HG03571 (cell line): ENCODE results near the gene SUMF2.
"Not testable (repeated sequence)": the region's sequence is repeated elsewhere in the genome, so short reads cannot be mapped to it uniquely, and the experiment has no call there.

Source experiments
- ATAC-seq: cut with Tn5 transposase; IDR thresholded peaks from one replicate; pipeline ENCODE4 v1.9.1; 2021; ENCODE audit not compliant: unreplicated experiment

The SUMF2 gene

GRCh38 chr7:56062382-56062781, 1.7 kb upstream of the SUMF2 start:
- no peak for ATAC-seq

- ATAC-seq: no peak
Measured at GRCh38 chr7:56063500-56063881, 595 bp upstream of the SUMF2 start.

GRCh38 chr7:56066376-56066775, 2.3 kb downstream of the SUMF2 start:
- ATAC-seq: not testable (repeated sequence)

GRCh38 chr7:56074371-56074791, 10.3 kb downstream of the SUMF2 start:
- ATAC-seq: peak; percentile 90

- no peak for ATAC-seq
Measured at GRCh38 chr7:56077681-56078080, 13.6 kb downstream of the SUMF2 start.

- no peak for ATAC-seq
Measured at GRCh38 chr7:56078196-56078595, 14.1 kb downstream of the SUMF2 start.

GRCh38 chr7:56079450-56080185, 15.5 kb downstream of the SUMF2 start:
- ATAC-seq: no peak

- ATAC-seq: not testable (repeated sequence)
Measured at GRCh38 chr7:56080726-56081435, 16.8 kb downstream of the SUMF2 start.

- ATAC-seq: no peak
Measured at GRCh38 chr7:56081626-56082340, 17.7 kb downstream of the SUMF2 start.

GRCh38 chr7:56083150-56083785, 19.2 kb downstream of the SUMF2 start:
- ATAC-seq: no peak

- no peak for ATAC-seq
Measured at GRCh38 chr7:56086761-56087160, 22.7 kb downstream of the SUMF2 start.

- ATAC-seq: no peak
Measured at GRCh38 chr7:56087445-56087844, 23.4 kb downstream of the SUMF2 start.

- no peak for ATAC-seq
Measured at GRCh38 chr7:56091591-56091990, 27.5 kb downstream of the SUMF2 start.

- ATAC-seq: not testable (repeated sequence)
Measured at GRCh38 chr7:56092388-56092787, 28.3 kb downstream of the SUMF2 start.

GRCh38 chr7:56092789-56093531, 28.9 kb downstream of the SUMF2 start, which contains the start of gene PHKG1:
Gene PHKG1 (minus strand): TSS chr7:56092952. CDS start chr7:56088941, 4,011 bp downstream.
- no peak for ATAC-seq

- ATAC-seq: no peak
Measured at GRCh38 chr7:56097700-56098099, 33.6 kb downstream of the SUMF2 start.

- not testable (repeated sequence) for ATAC-seq
Measured at GRCh38 chr7:56098187-56099008, 34.3 kb downstream of the SUMF2 start.

GRCh38 chr7:56099653-56100052, 35.6 kb downstream of the SUMF2 start:
- no peak for ATAC-seq

- ATAC-seq: not testable (repeated sequence)
Measured at GRCh38 chr7:56104138-56104537, 40.1 kb downstream of the SUMF2 start.

- no peak for ATAC-seq
Measured at GRCh38 chr7:56105508-56105907, 41.4 kb downstream of the SUMF2 start.
